Stimulated activated CD4-positive, alpha-beta T cell treated with anti-CD3 and anti-CD28 coated beads, Interleukin-12 subunit alpha, Interleukin-12 subunit beta, amount 100 ng/mL, for 48 hours (primary cell): ENCODE measurements around the gene FLVCR2.
"Not testable (repeated sequence)": the region's sequence is repeated elsewhere in the genome, so short reads cannot be mapped to it uniquely, and the experiment has no call there.

ENCODE experiments used
- DNase-seq, 3 donors: peaks; one replicate each; pipeline ENCODE4 v3.0.0-alpha.2; 2020; ENCODE audit warnings: low read depth in 2 of 3, low spot score in 1 of 3

Gene FLVCR2

DNA sequence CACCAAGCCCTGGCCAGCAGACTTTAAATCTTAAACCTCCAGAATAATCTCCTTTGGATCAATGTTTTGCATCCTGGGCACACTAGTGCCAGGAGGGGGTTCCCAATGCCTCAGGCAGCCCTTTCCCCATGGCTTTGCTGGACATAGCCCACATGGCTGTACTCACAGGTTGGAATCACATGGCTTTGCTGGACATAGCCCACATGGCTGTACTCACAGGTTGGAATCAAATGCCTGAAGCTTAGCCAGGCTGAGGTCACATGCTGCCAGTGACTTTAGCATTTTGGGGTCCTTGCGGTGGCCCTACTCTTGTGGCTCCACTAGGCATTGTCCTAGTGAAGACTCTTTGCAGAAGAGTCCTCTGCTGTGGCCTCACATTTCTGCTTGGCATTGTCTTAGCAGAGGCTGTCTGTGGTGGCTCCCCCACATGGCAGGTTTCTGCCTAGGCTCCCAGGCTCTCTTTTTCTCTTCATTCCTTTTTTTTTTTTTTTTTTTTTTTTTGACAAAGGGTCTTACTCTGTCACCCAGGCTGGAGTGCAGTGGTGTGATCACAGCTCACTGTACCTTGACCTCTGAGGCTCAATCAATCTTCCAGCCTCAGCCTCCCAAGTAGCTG lies 13.0 kb downstream of the FLVCR2 start:
- DNase-seq, result no peak

DNA sequence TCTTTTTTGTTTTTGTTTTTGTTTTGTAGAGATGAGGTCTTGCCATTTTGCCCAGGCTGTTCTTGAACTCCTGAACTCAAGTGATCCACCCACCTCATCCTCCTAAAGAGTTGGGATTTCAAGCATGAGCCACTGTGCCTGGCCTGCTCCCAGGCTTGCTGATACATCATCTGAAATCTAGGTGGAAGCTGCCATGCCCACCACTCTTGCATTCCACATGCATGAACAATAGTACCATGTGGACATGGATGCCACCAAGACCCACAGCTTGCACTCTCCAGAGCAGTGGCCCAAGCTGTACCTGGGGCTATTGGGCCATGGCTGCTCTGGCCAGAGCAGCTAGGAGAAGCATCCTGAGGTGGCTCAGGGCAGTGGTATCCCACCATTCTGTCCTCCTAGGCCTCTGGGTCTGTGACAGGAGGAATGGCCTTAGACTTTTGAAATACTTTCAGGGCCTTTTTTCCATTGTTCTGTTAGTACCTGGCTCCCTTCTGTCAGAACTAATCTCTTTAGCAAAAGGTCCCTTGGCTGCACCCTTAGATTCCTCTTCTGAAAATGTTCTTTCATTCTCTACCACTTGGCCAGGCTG lies 13.7 kb downstream of the FLVCR2 start:
- DNase-seq, result no peak

DNA sequence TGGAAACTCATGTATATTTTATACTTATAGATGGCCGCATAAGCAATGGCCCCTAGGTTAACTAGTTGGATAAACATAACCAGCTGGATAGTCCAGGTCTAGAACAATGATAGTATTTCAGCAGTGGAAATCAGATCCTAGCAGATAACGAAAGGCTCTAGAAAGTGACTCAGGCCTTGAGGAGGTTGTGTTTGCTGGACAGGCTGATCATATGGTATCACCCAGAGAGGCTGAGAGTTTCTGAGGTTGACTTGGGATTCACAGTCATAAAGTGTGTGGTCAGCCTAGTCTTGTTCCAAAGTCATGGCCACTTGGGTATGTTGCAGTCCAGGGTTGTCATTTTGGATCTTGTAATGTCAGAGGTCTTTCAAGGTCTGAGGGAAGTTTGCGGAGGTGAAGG lies 16.8 kb downstream of the FLVCR2 start:
- DNase-seq, result no peak

DNA sequence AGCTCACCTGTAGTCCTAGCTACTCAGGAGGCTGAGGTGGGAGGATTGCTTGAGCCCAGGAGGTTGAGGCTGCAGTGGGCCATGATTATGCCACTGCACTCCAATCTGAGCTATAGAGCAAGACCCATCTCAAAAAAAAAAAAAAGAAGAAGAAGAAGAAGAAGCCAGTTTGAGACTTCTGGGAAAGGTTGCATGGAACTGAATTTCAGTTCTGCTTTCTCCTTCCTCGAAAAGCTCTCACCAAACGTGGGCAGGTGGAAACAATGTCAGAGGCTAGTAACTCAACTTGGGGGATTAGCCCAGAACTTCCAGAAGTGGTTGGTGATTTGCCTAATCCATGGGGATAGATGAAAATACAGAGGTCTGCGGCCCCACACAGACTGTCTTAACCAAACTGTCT lies 18.7 kb downstream of the FLVCR2 start:
- DNase-seq, result no peak

DNA sequence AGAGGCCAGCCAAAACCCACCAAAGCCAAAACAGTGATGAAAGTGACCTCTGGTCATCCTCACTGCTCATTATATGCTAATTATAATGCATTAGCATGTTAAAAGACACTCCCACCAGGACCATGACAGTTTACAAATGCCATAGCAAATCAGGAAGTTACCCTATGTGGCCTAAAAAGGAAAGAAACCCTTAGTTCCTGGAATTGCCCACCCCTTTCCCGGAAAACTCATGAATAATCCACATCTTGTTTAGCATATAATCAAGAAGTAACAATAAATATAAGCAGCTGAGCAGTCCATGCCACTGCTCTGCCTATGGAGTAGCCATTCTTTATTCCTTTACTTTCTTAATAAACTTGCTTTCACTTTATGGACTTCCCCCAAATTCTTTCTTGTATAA lies 21.7 kb downstream of the FLVCR2 start:
- not testable (repeated sequence) for DNase-seq

DNA sequence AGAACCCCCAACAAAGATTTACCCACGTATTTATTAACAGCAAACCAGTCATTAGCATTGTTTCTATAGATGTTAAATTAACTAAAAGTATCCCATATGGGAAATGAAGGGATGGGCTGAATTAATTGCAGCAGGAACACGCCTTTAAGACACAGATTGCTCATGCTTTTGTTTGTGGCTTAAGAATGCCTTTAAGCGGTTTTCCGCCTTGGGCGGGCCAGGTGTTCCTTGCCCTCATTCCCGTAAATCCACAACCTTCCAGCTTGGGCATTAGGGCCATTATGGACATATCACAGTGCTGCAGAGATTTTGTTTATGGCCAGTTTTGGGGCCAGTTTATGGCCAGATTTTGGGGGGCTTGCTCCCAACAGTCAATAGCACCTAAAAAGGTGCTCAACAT lies 22.6 kb downstream of the FLVCR2 start:
- DNase-seq, result not testable (repeated sequence)

DNA sequence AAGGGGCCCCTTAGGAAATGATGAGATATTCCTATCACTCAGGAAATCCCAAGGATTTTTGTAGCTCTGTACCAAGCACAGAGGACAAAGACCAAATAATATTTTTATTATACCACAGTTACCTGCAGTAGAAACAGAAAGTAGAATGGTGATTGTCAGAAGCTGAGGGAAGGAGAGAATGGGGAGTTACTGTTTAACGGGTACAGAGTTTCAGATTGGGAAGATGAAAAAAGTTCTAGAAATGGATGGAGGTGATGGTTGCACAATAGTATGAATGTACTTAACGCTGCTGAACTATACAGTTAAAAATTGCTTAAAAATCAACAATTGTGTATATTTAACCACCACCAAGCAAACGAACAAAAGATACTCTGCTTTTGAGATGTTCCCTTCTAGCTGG lies 24.1 kb downstream of the FLVCR2 start:
- DNase-seq, result no peak

DNA sequence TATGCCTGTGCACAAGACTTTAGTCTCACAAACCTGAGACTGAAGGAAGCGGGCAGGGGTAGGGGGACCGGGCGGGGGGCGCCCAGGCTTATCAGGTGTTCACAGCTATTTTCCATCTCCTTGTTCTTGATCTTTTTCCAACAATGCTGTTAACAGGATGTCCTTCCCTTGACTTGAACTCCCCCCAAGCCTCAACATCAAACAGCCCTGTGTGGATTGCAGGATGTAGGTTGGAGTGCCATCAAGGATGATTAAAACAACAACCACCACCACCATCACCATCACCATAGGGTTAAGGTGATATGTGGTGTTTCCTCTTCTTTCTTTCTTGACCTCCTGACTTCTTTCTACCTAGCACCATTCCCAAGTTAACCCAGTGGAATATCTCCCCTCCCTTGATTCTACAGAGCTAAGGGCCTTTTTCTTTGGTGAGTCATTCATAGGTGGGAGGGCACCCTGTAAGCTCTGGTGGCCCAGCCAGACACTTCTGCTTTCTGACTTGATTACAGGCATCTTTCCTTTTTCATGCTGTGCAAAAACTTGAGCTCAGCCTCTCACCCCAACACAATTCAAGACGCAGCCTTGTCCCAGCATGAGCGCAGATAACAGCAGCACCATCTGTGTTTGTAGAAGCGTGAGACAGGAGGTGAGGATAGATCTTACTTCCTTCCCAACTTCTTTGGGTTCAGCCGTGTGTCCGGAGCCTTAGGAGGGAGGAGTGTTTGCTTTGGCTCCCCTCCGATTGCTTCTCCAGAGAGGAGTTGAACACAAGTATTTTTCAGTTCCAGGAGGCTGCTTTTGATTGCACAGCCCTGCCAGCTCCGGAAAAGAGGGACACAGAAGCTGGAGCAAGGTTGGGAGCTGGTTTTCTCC lies 26.8 kb downstream of the FLVCR2 start:
- DNase-seq, result no peak

DNA sequence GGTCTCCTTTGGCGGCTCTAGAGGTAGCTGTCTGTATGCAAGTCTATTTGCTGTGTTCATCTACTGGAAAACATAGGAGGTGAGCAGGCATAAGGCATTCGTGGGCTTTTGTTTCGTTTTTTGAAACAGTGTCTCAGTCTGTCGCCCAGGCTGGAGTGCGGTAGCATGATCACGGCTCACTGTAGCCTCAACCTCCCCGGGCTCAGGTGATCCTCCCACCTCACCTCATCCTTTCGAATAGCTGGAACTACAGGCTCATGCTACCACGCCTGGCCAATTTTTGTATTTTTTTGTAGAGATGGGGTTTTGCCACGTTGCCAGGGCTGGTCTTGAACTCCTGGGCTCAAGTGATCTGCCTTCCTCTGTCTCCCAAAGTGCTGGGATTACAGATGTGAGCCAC lies 27.5 kb downstream of the FLVCR2 start:
- no peak for DNase-seq

DNA sequence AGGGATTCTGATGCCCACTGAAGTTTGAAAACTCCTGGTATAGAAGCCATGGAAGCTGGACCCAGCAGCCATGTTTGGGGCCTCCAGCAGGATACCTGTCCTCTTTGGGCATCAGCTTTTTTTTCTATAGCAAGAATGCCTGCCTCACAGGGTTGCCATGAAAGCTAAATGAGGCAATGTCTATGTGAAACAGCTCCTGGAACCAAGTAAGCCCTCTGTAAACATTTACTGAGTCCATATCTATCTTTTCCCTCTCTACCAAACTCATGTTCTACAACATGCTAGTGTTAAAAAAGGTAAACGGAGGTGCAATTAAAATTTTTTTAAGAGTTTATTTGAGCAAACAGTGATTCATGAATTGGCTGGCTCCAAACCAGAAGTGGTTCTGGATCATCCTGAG lies 28.6 kb downstream of the FLVCR2 start:
- no peak for DNase-seq

DNA sequence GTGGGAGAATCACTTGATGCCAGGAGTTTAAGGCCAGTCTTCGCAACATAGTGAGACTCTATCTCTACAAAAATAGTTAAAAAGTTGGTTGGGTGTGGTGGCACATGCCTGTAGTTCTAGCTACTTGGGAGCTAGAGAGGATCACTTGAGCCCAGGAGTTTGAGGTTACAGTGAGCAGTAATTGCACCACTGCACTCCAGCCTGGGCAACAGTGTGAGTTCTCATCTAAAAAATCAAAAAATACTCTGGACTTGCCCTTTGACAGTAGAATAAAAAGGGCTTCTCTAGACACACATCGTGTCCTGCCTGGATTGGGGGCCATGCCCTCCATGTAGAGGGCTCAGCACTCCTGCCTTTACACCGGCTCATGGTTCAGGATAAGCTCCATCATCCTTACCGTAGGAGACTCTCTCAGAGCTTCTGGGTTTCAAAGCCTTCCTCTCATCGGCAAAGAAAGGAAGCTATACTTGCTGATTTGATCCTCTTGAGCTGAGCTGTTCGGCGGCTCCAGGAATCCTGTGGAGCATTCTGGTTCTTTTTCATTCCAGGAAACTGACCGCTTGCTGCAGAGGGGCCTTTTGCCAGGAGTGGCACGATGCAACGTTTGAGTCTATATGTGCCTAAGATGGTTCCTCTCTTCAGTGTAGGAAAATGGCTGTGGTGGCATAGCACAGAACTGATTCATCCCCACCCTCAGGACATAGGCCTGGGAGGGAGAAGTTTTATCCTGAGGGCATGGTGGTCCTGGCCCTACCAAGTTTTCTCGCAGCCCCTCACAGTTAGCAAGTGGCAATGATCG lies 29.6 kb downstream of the FLVCR2 start:
- DNase-seq, result no peak

DNA sequence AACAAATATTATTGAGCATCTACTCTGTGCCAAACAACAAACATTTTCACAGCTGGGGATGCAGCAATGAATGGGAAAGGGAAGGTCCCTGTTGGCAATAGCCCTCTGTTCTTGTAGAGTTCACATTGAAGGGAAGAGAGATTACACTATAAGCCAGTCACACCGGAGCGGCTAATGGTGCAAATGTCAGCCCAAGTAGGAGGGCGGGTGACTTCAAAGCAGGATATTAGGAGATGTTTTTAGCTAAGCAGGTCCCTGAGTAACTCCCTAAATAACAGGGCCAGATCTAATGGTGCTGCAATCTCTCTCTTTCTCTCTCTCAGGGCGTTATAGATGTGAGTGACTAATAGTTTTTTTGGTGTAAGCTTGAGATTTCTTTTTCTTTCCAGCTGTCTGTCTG lies 30.7 kb downstream of the FLVCR2 start:
- DNase-seq, result no peak

DNA sequence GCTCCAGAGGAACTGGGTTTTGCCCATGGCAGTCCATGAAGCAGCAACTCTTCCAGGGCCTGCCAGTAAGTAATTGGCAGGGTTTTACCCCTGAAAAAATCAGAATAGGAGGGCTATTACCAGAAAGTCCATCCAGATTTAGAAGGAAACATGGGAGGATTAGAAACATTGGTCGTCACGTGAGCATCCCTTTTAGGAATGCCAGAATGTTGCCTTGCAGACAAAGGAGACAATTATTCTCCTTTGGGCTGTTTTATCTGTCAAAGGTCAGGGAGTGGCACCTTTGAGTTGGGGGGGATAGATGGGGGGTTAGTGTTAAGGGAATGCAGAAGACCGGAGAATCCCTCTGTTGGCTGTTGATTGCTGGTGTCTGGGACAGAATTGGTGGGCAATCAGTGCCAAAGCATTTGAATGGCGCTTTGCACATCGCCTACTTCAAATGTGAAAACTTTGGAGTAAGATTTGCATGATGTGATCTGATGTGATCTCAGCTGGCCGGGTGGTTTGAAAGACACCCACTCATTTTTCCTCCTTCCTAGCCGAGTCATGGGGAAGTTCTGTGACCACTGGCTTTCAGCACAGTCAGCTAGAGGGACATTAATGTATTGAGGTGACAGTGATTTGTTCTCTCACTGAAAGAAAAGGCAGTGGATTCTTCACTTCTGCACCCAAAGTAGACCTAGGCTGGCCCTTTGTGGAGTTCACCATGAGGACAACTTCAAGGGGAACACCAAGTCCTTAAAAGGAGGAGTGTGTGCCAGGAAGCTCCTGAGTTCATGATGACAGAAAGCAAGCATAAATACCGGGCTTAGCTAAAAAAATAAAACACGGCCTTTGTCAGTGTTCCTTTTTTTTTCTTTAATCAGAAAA lies 31.4 kb downstream of the FLVCR2 start:
- no peak for DNase-seq

DNA sequence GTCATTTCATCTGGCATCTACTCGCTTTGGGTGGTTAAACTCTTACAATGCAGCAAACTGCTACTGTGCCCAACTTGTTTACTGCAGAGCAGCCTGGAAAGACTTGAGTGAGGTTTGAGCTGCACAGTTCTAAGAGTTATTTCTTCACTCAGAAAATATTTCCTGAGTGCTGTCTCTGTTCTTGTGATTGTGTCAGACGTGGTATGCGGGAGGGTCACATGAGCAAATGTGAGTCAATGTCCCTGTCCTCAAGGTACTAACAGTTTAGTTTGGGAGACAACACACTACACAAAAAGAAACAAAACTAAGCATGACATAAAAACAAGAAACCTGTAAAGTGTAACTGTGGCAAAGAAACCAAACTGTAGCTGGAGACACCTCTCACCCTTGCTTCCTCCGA lies 32.4 kb downstream of the FLVCR2 start:
- DNase-seq, result no peak

DNA sequence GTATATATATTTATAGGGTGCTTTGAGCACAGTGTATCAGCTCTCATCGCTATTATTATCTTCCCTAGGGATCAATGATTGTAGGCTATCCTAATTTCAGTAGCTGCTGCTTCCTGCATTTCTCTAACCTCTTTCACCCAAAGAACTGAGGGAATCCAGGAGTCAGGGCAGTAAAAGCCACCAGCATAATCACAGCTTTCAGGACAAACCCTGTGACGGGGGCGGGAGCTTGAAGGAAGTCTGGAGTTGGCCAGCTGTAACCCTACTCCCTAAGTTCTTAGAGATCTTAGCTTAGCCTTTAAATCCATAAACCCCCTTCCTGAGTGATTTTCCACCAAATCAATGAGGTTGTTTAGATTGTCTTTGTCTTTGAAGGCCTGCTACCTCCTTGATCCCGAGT lies 33.7 kb downstream of the FLVCR2 start:
- DNase-seq, result no peak

DNA sequence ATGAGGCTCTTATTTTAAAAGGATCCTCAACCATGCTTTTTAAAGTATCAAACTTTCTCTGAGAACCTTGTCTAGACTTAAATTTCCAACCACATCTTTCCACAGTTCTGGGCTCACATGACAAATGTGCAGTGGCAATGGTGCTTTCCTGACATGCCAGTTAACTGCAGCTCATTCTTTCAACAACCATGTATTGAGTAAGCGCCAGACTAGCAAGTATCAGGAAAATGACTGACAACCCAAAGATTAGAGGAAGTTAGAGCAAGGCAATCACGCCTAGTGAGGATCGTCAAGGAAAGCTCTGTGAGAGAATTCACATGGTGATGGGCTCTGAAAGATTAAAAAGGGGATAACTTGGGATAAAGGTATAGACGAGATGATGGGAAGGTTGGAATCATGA lies 35.8 kb downstream of the FLVCR2 start:
- no peak for DNase-seq

DNA sequence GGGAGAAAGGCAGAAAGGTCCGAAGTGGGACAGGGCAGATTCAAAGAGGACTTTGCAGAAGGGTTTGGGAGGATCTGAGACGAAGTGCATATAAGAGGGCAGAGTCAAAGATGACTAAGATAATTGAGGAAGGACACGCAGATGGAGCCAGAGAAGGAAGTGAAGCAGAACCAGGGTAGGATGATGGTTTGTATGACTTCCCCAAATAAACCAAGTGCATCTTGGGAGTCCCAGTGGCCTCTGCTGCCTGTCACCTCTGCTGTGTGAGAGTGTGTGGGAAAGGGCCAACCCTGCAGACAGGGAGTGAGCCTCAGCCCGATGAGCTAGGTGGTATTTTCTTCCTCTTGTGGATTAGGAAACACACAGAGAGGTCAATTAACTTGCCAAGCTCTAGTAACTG lies 36.8 kb downstream of the FLVCR2 start:
- no peak for DNase-seq

DNA sequence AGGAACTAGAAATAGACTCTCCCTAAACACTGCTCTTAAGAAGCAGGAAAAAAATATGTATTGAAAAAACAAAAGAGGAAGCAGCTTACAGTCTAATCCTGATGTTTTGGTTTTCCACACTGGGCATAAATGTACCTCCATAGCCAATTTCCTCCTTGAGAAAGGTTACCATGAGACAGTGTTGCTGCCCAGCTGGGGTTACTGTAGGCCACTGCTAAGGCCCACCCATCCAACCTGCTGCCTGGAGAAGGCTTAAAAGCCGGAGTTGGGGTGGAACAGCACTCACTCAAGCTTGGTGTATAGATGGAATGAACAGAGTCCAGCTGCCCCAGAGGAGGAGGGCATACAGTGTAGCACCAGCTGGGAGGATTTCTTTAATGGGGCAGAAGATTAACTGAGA lies 41.1 kb downstream of the FLVCR2 start:
- no peak for DNase-seq

DNA sequence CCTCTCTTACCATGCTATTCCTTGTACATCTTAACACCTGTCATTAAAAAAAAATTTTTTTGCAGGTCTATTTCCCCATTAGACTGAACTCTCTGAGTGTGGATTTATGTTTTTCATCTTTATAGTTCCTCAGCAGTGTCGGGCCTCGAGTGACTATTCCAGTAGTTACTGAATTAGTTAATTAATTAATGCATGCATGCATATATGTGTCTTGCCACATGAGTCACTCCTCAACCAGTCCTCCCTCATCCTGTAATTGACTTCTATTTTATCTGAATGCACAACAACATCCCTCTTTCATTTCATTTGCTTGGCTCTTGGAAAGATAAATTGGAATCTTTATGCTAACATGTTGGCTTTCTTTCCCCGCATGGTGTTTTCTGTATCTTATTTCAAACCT lies 46.6 kb downstream of the FLVCR2 start:
- no peak for DNase-seq

DNA sequence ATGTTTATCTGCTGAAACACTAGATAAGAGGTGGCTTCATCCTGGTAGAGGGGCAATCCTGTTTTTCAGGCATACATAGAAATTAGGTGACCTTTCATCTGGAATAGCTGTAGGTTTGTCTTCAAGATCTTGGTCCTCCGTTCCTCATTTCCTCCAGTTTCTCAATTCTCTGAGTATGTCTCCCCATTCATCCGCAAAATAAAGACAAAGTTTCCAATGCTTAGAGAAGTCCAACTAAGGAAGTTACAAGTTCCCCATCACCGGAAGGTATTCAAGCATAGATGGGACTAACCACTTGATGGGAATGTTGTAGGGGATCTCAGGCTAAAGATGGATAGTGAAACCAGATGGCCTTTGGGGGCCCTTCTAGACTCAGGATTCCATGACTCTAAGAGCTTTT lies 48.0 kb downstream of the FLVCR2 start:
- DNase-seq, result no peak

DNA sequence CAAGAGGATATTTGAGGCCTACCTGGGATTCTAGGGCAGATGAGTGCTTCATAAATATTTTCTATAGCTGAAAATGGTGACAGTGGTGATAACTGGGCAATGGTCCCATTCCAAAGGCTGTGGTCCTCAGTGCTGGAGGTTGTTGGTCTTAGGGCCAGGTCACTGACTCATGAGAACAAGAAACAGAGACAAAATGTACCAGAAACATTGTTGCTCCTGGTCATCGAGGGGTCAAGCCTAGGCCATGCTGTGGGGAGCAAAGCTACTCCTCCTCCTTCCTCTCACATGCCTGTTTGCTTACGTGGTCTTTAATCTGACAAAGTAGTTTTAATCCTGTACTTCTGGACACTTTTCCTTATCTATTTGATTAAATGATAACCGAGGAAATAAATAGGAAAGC lies 48.4 kb downstream of the FLVCR2 start:
- DNase-seq, result no peak
